OCI-LY3 (cell line): ENCODE measurements around the gene RPL22L1.

ENCODE experiments used
- EZH2phosphoT487 ChIP-seq: fragments of 200-600 bp; shearing (Covaris generic); IDR thresholded peaks from 2 replicates; pipeline ENCODE4 v1.6.1; 2018; ENCODE audit warnings: antibody characterized with exemption, mixed run types, low read depth
- TF ChIP-seq, protein P1 (sequence below): fragments of 200-600, 300-600 bp; sonication (generic); IDR thresholded peaks from 2 replicates; pipeline ENCODE4 v1.5.1; 2014; ENCODE audit warnings: antibody characterized with exemption, low read length, low read depth

GRCh38 chr3:170869239-170869590 lies 780 bp downstream of the RPL22L1 start:
- no peak for TF ChIP-seq EZH2phosphoT487
- TF ChIP-seq, protein P1, sequence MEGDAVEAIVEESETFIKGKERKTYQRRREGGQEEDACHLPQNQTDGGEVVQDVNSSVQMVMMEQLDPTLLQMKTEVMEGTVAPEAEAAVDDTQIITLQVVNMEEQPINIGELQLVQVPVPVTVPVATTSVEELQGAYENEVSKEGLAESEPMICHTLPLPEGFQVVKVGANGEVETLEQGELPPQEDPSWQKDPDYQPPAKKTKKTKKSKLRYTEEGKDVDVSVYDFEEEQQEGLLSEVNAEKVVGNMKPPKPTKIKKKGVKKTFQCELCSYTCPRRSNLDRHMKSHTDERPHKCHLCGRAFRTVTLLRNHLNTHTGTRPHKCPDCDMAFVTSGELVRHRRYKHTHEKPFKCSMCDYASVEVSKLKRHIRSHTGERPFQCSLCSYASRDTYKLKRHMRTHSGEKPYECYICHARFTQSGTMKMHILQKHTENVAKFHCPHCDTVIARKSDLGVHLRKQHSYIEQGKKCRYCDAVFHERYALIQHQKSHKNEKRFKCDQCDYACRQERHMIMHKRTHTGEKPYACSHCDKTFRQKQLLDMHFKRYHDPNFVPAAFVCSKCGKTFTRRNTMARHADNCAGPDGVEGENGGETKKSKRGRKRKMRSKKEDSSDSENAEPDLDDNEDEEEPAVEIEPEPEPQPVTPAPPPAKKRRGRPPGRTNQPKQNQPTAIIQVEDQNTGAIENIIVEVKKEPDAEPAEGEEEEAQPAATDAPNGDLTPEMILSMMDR, result no peak
